HepG2 (cell line): Measurements from ENCODE around the gene AXIN2. TPM values are rescaled to one million over a fixed set of nuclear protein-coding genes. Genes with fewer than 3 reads are reported as not detected.

Experiments used
- CBX2 ChIP-seq, 2 experiments: fragments of 200-600 bp in 1 of 2; sonication (generic); formaldehyde crosslinking in 1 of 2; IDR thresholded peaks; 2 replicates each; pipeline versions ENCODE4 v1.7.0 to v1.8.1; 2018 to 2022; ENCODE audit warnings: low read depth in 2 of 2, low read length in 1 of 2, mild to moderate bottlenecking in 1 of 2, missing genetic modification reagents in 1 of 2
- HOXA5 ChIP-seq: sonication (generic); formaldehyde crosslinking; IDR thresholded peaks from 2 replicates; pipeline ENCODE4 v1.4.0; 2020; ENCODE audit warnings: missing genetic modification reagents
- ISX ChIP-seq: sonication (generic); formaldehyde crosslinking; conservative IDR thresholded peaks from 2 replicates; pipeline ENCODE4 v1.5.0; 2020; ENCODE audit warnings: missing genetic modification reagents
- NFIB ChIP-seq: sonication (generic); formaldehyde crosslinking; IDR thresholded peaks from 2 replicates; pipeline ENCODE4 v1.9.0; 2021; ENCODE audit warnings: missing genetic modification reagents, mild to moderate bottlenecking, borderline replicate concordance
- PHB2 ChIP-seq: fragments of 450-650 bp; IDR thresholded peaks from 2 replicates; pipeline ENCODE4 v1.6.1; 2018; ENCODE audit not compliant: partially characterized antibody
- POLR2AphosphoS2 ChIP-seq: IDR thresholded peaks from 2 replicates; pipeline ENCODE4 v1.6.1; 2011; ENCODE audit warnings: low read depth, low read length, improper control_type of control experiment
- ZC3H13 ChIP-seq: sonication (generic); formaldehyde crosslinking; IDR thresholded peaks from 2 replicates; pipeline ENCODE4 v1.8.1; 2023; ENCODE audit warnings: mild to moderate bottlenecking, missing genetic modification reagents, moderate library complexity
- ZNF253 ChIP-seq: sonication (generic); formaldehyde crosslinking; IDR thresholded peaks from 2 replicates; pipeline ENCODE4 v1.8.0; 2022; ENCODE audit warnings: mild to moderate bottlenecking, missing genetic modification reagents, borderline replicate concordance
- ZNF709 ChIP-seq: sonication (generic); formaldehyde crosslinking; IDR thresholded peaks from 2 replicates; pipeline ENCODE4 v1.5.0; 2020; ENCODE audit warnings: mild to moderate bottlenecking, missing genetic modification reagents
- polyA plus RNA-seq, 8 experiments: library from polyadenylated mRNA; depleted of rRNA in 3 of 8; stranded (reverse) in 7 of 8; unstranded in 1 of 8; fragments of >200 nt; fragmentation: Illumina TruSeq in 4 of 8; extraction: Trizol in 4 of 8; gene quantifications; 2 replicates each; pipeline versions ENCODE4 v1.2.1 to v1.2.3, GENCODE V29; 2011 to 2016; ENCODE audit warnings: low read depth in 4 of 8, missing spikeins in 1 of 8, mixed read lengths in 1 of 8; ENCODE audit not compliant: insufficient read depth in 1 of 8
- total RNA-seq, 5 experiments: library from RNA; depleted of rRNA; stranded (reverse); fragments of >200 nt; fragmentation: Illumina TruSeq; extraction: Trizol; gene quantifications; 2 replicates each; pipeline ENCODE4 v1.2.3, GENCODE V29; 2016; ENCODE audit warnings: low read depth in 1 of 5
- TF ChIP-seq, protein P1 (sequence below): sonication (generic); formaldehyde crosslinking; IDR thresholded peaks from 2 replicates; pipeline ENCODE4 v1.4.0; 2020; ENCODE audit warnings: mild to moderate bottlenecking, missing genetic modification reagents
- TF ChIP-seq, protein P2 (sequence below): sonication (generic); formaldehyde crosslinking; IDR thresholded peaks from 2 replicates; pipeline ENCODE4 v1.4.0; 2020; ENCODE audit warnings: missing genetic modification reagents
- TF ChIP-seq, protein P3 (sequence below), 2 experiments: fragments of 450-650 bp in 1 of 2; sonication (generic) in 1 of 2; formaldehyde crosslinking in 1 of 2; IDR thresholded peaks; 2 replicates each; pipeline versions ENCODE4 v1.6.1 to v1.8.0; 2016 to 2022; ENCODE audit warnings: antibody characterized with exemption in 1 of 2, mild to moderate bottlenecking in 1 of 2, missing genetic modification reagents in 1 of 2

Gene AXIN2
- total and polyA plus RNA-seq, 2 of the 13 experiments (the other 11 are each of a cell fraction or from before 2014, with no cell fraction given) = 58.6 to 63.4 TPM

DNA sequence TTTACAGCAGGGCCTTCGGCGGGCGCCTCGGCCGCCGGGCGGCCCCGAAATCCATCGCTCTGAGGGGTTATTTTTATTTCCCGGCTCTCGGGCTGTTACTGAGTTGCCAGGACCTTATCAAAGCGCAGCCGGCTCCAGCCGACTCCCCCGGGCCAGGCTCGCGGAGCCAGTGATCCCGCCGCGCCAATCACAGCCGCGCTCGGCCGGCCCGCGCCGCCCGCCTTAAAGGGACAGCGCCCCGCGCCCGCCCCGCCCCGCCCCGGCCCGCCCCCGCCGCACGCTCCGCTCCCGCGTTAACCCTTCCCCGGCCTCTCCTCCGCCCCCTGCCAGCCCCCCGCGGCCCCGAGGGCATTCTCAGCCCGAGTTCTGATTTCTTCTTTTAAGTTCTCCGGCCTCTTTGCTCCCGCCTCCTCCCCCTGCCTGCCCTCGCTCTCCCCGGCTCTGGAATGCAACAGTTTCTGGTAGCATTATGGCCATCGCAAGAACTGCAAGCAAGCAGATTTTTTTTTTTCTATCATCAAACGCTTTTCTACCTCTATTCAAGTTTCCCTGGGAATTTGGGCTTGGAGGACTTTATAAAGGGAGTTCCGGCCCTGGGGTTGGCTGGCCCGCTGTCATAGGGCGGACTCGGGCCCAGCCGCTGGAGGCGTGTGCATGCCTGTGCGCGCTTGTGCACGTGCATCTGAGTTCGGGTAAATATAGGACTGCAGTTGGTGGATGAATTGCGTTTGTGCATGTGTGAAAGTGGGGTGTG is at the start of gene AXIN2 (continued):
- TF ChIP-seq ZNF709 = peak; percentile 98
- TF ChIP-seq, protein P1, sequence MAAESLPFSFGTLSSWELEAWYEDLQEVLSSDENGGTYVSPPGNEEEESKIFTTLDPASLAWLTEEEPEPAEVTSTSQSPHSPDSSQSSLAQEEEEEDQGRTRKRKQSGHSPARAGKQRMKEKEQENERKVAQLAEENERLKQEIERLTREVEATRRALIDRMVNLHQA = no peak
- TF ChIP-seq ZNF253 = peak; percentile 99
- TF ChIP-seq, protein P2, sequence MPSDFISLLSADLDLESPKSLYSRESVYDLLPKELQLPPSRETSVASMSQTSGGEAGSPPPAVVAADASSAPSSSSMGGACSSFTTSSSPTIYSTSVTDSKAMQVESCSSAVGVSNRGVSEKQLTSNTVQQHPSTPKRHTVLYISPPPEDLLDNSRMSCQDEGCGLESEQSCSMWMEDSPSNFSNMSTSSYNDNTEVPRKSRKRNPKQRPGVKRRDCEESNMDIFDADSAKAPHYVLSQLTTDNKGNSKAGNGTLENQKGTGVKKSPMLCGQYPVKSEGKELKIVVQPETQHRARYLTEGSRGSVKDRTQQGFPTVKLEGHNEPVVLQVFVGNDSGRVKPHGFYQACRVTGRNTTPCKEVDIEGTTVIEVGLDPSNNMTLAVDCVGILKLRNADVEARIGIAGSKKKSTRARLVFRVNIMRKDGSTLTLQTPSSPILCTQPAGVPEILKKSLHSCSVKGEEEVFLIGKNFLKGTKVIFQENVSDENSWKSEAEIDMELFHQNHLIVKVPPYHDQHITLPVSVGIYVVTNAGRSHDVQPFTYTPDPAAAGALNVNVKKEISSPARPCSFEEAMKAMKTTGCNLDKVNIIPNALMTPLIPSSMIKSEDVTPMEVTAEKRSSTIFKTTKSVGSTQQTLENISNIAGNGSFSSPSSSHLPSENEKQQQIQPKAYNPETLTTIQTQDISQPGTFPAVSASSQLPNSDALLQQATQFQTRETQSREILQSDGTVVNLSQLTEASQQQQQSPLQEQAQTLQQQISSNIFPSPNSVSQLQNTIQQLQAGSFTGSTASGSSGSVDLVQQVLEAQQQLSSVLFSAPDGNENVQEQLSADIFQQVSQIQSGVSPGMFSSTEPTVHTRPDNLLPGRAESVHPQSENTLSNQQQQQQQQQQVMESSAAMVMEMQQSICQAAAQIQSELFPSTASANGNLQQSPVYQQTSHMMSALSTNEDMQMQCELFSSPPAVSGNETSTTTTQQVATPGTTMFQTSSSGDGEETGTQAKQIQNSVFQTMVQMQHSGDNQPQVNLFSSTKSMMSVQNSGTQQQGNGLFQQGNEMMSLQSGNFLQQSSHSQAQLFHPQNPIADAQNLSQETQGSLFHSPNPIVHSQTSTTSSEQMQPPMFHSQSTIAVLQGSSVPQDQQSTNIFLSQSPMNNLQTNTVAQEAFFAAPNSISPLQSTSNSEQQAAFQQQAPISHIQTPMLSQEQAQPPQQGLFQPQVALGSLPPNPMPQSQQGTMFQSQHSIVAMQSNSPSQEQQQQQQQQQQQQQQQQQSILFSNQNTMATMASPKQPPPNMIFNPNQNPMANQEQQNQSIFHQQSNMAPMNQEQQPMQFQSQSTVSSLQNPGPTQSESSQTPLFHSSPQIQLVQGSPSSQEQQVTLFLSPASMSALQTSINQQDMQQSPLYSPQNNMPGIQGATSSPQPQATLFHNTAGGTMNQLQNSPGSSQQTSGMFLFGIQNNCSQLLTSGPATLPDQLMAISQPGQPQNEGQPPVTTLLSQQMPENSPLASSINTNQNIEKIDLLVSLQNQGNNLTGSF = peak; percentile 99
- TF ChIP-seq PHB2 = no peak
- 0 out of 2 replicates have a peak, but pooled peaks have one; percentile 88 for TF ChIP-seq ISX
- TF ChIP-seq CBX2 (IDR thresholded peaks at IDR 0.05; ENCODE audit: low read depth, low read length) = no peak
- no peak for TF ChIP-seq CBX2 (CRISPR knock-in tag; IDR thresholded peaks at IDR 0.05; ENCODE audit: low read depth)
- TF ChIP-seq, protein P3, sequence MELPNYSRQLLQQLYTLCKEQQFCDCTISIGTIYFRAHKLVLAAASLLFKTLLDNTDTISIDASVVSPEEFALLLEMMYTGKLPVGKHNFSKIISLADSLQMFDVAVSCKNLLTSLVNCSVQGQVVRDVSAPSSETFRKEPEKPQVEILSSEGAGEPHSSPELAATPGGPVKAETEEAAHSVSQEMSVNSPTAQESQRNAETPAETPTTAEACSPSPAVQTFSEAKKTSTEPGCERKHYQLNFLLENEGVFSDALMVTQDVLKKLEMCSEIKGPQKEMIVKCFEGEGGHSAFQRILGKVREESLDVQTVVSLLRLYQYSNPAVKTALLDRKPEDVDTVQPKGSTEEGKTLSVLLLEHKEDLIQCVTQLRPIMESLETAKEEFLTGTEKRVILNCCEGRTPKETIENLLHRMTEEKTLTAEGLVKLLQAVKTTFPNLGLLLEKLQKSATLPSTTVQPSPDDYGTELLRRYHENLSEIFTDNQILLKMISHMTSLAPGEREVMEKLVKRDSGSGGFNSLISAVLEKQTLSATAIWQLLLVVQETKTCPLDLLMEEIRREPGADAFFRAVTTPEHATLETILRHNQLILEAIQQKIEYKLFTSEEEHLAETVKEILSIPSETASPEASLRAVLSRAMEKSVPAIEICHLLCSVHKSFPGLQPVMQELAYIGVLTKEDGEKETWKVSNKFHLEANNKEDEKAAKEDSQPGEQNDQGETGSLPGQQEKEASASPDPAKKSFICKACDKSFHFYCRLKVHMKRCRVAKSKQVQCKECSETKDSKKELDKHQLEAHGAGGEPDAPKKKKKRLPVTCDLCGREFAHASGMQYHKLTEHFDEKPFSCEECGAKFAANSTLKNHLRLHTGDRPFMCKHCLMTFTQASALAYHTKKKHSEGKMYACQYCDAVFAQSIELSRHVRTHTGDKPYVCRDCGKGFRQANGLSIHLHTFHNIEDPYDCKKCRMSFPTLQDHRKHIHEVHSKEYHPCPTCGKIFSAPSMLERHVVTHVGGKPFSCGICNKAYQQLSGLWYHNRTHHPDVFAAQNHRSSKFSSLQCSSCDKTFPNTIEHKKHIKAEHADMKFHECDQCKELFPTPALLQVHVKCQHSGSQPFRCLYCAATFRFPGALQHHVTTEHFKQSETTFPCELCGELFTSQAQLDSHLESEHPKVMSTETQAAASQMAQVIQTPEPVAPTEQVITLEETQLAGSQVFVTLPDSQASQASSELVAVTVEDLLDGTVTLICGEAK (IDR thresholded peaks at IDR 0.05) = no peak
- TF ChIP-seq, protein P3 (CRISPR knock-in tag; IDR thresholded peaks at IDR 0.05) = peak; percentile 94
- TF ChIP-seq ZC3H13 (CRISPR knock-in tag) = peak; percentile 95
- TF ChIP-seq NFIB (CRISPR knock-in tag) = no peak
- peak; percentile 93 for TF ChIP-seq HOXA5 (CRISPR knock-in tag)
- TF ChIP-seq POLR2AphosphoS2 = no peak
